SK-N-SH (cell line): ENCODE measurements around the gene SERINC2.

ENCODE experiments used
- CTCF ChIP-seq: fragments of 200-600 bp; sonication (generic); IDR thresholded peaks from 2 replicates; pipeline ENCODE4 v1.6.1; 2017; ENCODE audit warnings: antibody characterized with exemption, mild to moderate bottlenecking, moderate library complexity
- POLR2AphosphoS5 ChIP-seq: IDR thresholded peaks from 2 replicates; pipeline ENCODE4 v1.6.1; 2012; ENCODE audit warnings: low read depth, low read length
- REST ChIP-seq: IDR thresholded peaks from 2 replicates; pipeline ENCODE4 v1.6.1; 2012; ENCODE audit warnings: mild to moderate bottlenecking, low read depth, low read length, moderate library complexity
- RXRA ChIP-seq: IDR thresholded peaks from 2 replicates; pipeline ENCODE4 v1.4.0; 2012; ENCODE audit warnings: low read depth, mild to moderate bottlenecking, borderline replicate concordance
- TCF12 ChIP-seq: IDR thresholded peaks from 2 replicates; pipeline ENCODE4 v1.4.0; 2012
- ZBTB33 ChIP-seq: IDR thresholded peaks from 2 replicates; pipeline ENCODE4 v1.4.0; 2012; ENCODE audit warnings: low read depth, borderline replicate concordance

- TF ChIP-seq CTCF (no peak), TCF12 (no peak), POLR2AphosphoS5 (no peak), REST (no peak), ZBTB33 (no peak), RXRA (no peak)
Measured at GRCh38 chr1:31479811-31480210, 66.8 kb downstream of the SERINC2 start.
